ENCODE measurements around the gene RPP30. TPM values are rescaled to one million over a fixed set of nuclear protein-coding genes. Genes with fewer than 3 reads are reported as not detected.

RPP30 gene
- total RNA-seq, 1 donor from 2014 or later, result 27.6 TPM

GRCh38 chr10:90913774-90914420 lies 42.1 kb downstream of the RPP30 start:
- intact Hi-C loops (cut with DNase I), result no loop called here
- DNase-seq (ENCODE audit: low spot score), result no peak
- ATAC-seq, result no peak

- intact Hi-C loops (cut with DNase I), result no loop called here
- DNase-seq (ENCODE audit: low spot score) (no peak), ATAC-seq (no peak)
Measured at GRCh38 chr10:90914992-90915765, 43.4 kb downstream of the RPP30 start.

- ATAC-seq (no peak), DNase-seq (ENCODE audit: low spot score) (no peak)
- intact Hi-C loops (cut with DNase I), result no loop called here
Measured at GRCh38 chr10:90915766-90916075, 43.9 kb downstream of the RPP30 start.

- ATAC-seq (no peak), DNase-seq (ENCODE audit: low spot score) (no peak)
- intact Hi-C loops (cut with DNase I), result no loop called here
Measured at GRCh38 chr10:90916392-90917237, 44.8 kb downstream of the RPP30 start.

- ATAC-seq (no peak), DNase-seq (ENCODE audit: low spot score) (no peak)
- intact Hi-C loops (cut with DNase I), result no loop called here
Measured at GRCh38 chr10:90917238-90917967, 45.6 kb downstream of the RPP30 start.

GRCh38 chr10:90917968-90918318 lies 46.2 kb downstream of the RPP30 start:
- DNase-seq (ENCODE audit: low spot score) (no peak), ATAC-seq (no peak)
- intact Hi-C loops (cut with DNase I), result no loop called here

GRCh38 chr10:90919683-90920574 lies 48.2 kb downstream of the RPP30 start:
- no peak for DNase-seq (ENCODE audit: low spot score)
- ATAC-seq, result no peak
- intact Hi-C loops (cut with DNase I), result no loop called here

GRCh38 chr10:90920986-90921666 lies 49.4 kb downstream of the RPP30 start, which contains the start of gene ANKRD1:
ANKRD1 (minus strand) TSS chr10:90921087; CDS start chr10:90921027, 60 bp downstream.
- ATAC-seq, result no peak
- DNase-seq (ENCODE audit: low spot score), result no peak
- intact Hi-C loops (cut with DNase I), result no loop called here

GRCh38 chr10:90921906-90922305 lies 50.1 kb downstream of the RPP30 start:
- DNase-seq (ENCODE audit: low spot score), result no peak
- no peak for ATAC-seq
- intact Hi-C loops (cut with DNase I), result no loop called here

- intact Hi-C loops (cut with DNase I), result no loop called here
- ATAC-seq (no peak), DNase-seq (ENCODE audit: low spot score) (no peak)
Measured at GRCh38 chr10:90923111-90923731, 51.4 kb downstream of the RPP30 start.

- DNase-seq (ENCODE audit: low spot score) (no peak), ATAC-seq (no peak)
- intact Hi-C loops (cut with DNase I), result no loop called here
Measured at GRCh38 chr10:90924552-90924951, 52.8 kb downstream of the RPP30 start.

GRCh38 chr10:90925079-90926029 lies 53.6 kb downstream of the RPP30 start:
- intact Hi-C loops (cut with DNase I), result no loop called here
- ATAC-seq (no peak), DNase-seq (ENCODE audit: low spot score) (no peak)

GRCh38 chr10:90927293-90927692 lies 55.5 kb downstream of the RPP30 start:
- intact Hi-C loops (cut with DNase I), result no loop called here
- no peak for ATAC-seq
- no peak for DNase-seq (ENCODE audit: low spot score)

GRCh38 chr10:90929179-90929578 lies 57.4 kb downstream of the RPP30 start:
- ATAC-seq (no peak), DNase-seq (ENCODE audit: low spot score) (no peak)
- intact Hi-C loops (cut with DNase I), result no loop called here

GRCh38 chr10:90930070-90930837 lies 58.5 kb downstream of the RPP30 start:
- peak; percentile 92 for ATAC-seq
- no peak for DNase-seq (ENCODE audit: low spot score)
- intact Hi-C loops (cut with DNase I), result no loop called here
